HEK293T (cell line): ENCODE data around the gene C1GALT1.
"Not testable (repeated sequence)": the region's sequence is repeated elsewhere in the genome, so short reads cannot be mapped to it uniquely, and the experiment has no call there.

Source experiments
- CTCF ChIA-PET: fragments of 350-600 bp; formaldehyde crosslinking; extraction: SDS; loops from one replicate; lab custom pipeline; 2021; ENCODE audit warnings: antibody characterized with exemption, inconsistent platforms; lab: Yijun Ruan, JAX
- POLR2A ChIA-PET: fragments of 350-600 bp; formaldehyde crosslinking; extraction: SDS; loops from one replicate; lab custom pipeline; 2020; ENCODE audit warnings: antibody characterized with exemption, inconsistent platforms; lab: Yijun Ruan, JAX
- DNase-seq: peaks from one replicate; pipeline ENCODE4 v3.0.0; 2012; ENCODE audit warnings: mixed read lengths; ENCODE audit errors: extremely low spot score
- ARNT ChIP-seq: fragments of 450-650 bp; IDR thresholded peaks from 2 replicates; pipeline ENCODE4 v1.6.1; 2017; ENCODE audit warnings: mild to moderate bottlenecking
- BHLHE40 ChIP-seq: fragments of 450-650 bp; IDR thresholded peaks from 2 replicates; pipeline ENCODE4 v1.6.1; 2016; ENCODE audit warnings: mild to moderate bottlenecking, moderate library complexity, borderline replicate concordance
- CTBP1 ChIP-seq: fragments of 450-650 bp; IDR thresholded peaks from 2 replicates; pipeline ENCODE4 v1.6.1; 2016; ENCODE audit warnings: borderline replicate concordance
- ELF4 ChIP-seq: fragments of 450-650 bp; IDR thresholded peaks from 2 replicates; pipeline ENCODE4 v1.6.1; 2017; ENCODE audit warnings: antibody characterized with exemption
- FOXA1 ChIP-seq: fragments of 450-650 bp; IDR thresholded peaks from 2 replicates; pipeline ENCODE4 v1.6.1; 2016; ENCODE audit warnings: mild to moderate bottlenecking
- FOXK2 ChIP-seq: fragments of 450-650 bp; IDR thresholded peaks from 2 replicates; pipeline ENCODE4 v1.6.1; 2016; ENCODE audit warnings: mild to moderate bottlenecking
- FOXM1 ChIP-seq: fragments of 450-650 bp; IDR thresholded peaks from 2 replicates; pipeline ENCODE4 v1.6.1; 2017; ENCODE audit warnings: mild to moderate bottlenecking, borderline replicate concordance
- HDGF ChIP-seq: fragments of 450-650 bp; IDR thresholded peaks from 2 replicates; pipeline ENCODE4 v1.6.1; 2017; ENCODE audit warnings: antibody characterized with exemption, borderline replicate concordance
- L3MBTL2 ChIP-seq: fragments of 450-650 bp; conservative IDR thresholded peaks from 2 replicates; pipeline ENCODE4 v1.6.1; 2016; ENCODE audit warnings: mild to moderate bottlenecking
- LEF1 ChIP-seq: fragments of 450-650 bp; IDR thresholded peaks from 2 replicates; pipeline ENCODE4 v1.6.1; 2017; ENCODE audit warnings: mild to moderate bottlenecking, borderline replicate concordance
- NFRKB ChIP-seq: fragments of 450-650 bp; IDR thresholded peaks from 2 replicates; pipeline ENCODE4 v1.6.1; 2016; ENCODE audit warnings: mild to moderate bottlenecking, moderate library complexity
- PKNOX1 ChIP-seq: fragments of 450-650 bp; IDR thresholded peaks from 2 replicates; pipeline ENCODE4 v1.6.1; 2016
- SP1 ChIP-seq: fragments of 450-650 bp; IDR thresholded peaks from 2 replicates; pipeline ENCODE4 v1.6.1; 2017
- SUZ12 ChIP-seq: fragments of 450-650 bp; IDR thresholded peaks from 2 replicates; pipeline ENCODE4 v1.6.1; 2016; ENCODE audit warnings: mild to moderate bottlenecking
- TARDBP ChIP-seq: fragments of 450-650 bp; IDR thresholded peaks from 2 replicates; pipeline ENCODE4 v1.6.1; 2016
- ZNF384 ChIP-seq: fragments of 450-650 bp; IDR thresholded peaks from 2 replicates; pipeline ENCODE4 v1.6.1; 2016

The C1GALT1 gene

GRCh38 chr7:7146837-7147236 is 35.5 kb upstream of the C1GALT1 start:
- DNase-seq, result no peak
- ChIA-PET POLR2A (no interaction called here), CTCF (no interaction called here)
- TF ChIP-seq SUZ12 (no peak), BHLHE40 (no peak), ZNF384 (no peak), FOXA1 (no peak)

GRCh38 chr7:7148798-7149481 is 33.4 kb upstream of the C1GALT1 start:
- DNase-seq, result no peak
- CTCF ChIA-PET, result no interaction called here
- POLR2A ChIA-PET, result no interaction called here
- TF ChIP-seq CTBP1 (no peak), LEF1 (no peak), ELF4 (no peak), TARDBP (no peak), FOXK2 (no peak)

- ChIA-PET CTCF (no interaction called here), POLR2A (no interaction called here)
- no peak for DNase-seq
- TF ChIP-seq L3MBTL2 (no peak), NFRKB (no peak), ELF4 (no peak), SP1 (no peak), BHLHE40 (no peak), ARNT (no peak), FOXA1 (no peak), ZNF384 (no peak), HDGF (no peak), TARDBP (no peak)
Measured at GRCh38 chr7:7151285-7151684, 31.1 kb upstream of the C1GALT1 start.

- CTCF ChIA-PET, result no interaction called here
- POLR2A ChIA-PET, result no interaction called here
- no peak for DNase-seq
- TF ChIP-seq LEF1 (no peak), ARNT (no peak), L3MBTL2 (no peak), SP1 (no peak), FOXM1 (no peak)
Measured at GRCh38 chr7:7151865-7152264, 30.5 kb upstream of the C1GALT1 start.

GRCh38 chr7:7152315-7152714 is 30.0 kb upstream of the C1GALT1 start:
- ChIA-PET POLR2A (no interaction called here), CTCF (no interaction called here)
- DNase-seq, result no peak
- TF ChIP-seq CTBP1 (no peak), BHLHE40 (no peak), FOXA1 (no peak), PKNOX1 (no peak), SP1 (no peak), NFRKB (no peak), L3MBTL2 (no peak)

- POLR2A ChIA-PET, CTCF ChIA-PET: not testable (repeated sequence)
Measured at GRCh38 chr7:7154355-7154754, 28.0 kb upstream of the C1GALT1 start.

GRCh38 chr7:7156663-7157062 is 25.7 kb upstream of the C1GALT1 start:
- POLR2A ChIA-PET, result no interaction called here
- TF ChIP-seq BHLHE40 (no peak), SUZ12 (no peak), ZNF384 (no peak), ELF4 (no peak), FOXA1 (no peak), TARDBP (no peak), L3MBTL2 (no peak), NFRKB (no peak), HDGF (no peak), PKNOX1 (no peak), FOXK2 (no peak), LEF1 (no peak), ARNT (no peak), SP1 (no peak), CTBP1 (no peak), FOXM1 (no peak)
- no peak for DNase-seq

More at GRCh38 chr7:7154355-7154754, 28.0 kb upstream of the C1GALT1 start:
- not testable (repeated sequence) for DNase-seq

GRCh38 chr7:7157177-7157886 is 25.0 kb upstream of the C1GALT1 start:
- no peak for DNase-seq
- no peak for TF ChIP-seq HDGF
- no peak for TF ChIP-seq SP1
- TF ChIP-seq CTBP1, result no peak
- TF ChIP-seq PKNOX1, result no peak
- TF ChIP-seq L3MBTL2, result no peak
- no peak for TF ChIP-seq TARDBP
- TF ChIP-seq ARNT, result no peak
- CTCF ChIA-PET, result no interaction called here
- POLR2A ChIA-PET, result no interaction called here

More at GRCh38 chr7:7156663-7157062, 25.7 kb upstream of the C1GALT1 start:
- CTCF ChIA-PET, result no interaction called here
